GM19455 (cell line): ENCODE data around the gene PGS1.

Experiments
- ATAC-seq: cut with Tn5 transposase; IDR thresholded peaks from one replicate; pipeline ENCODE4 v1.9.1; 2021; ENCODE audit not compliant: unreplicated experiment

The PGS1 gene

GRCh38 chr17:78362671-78363070 is 15.8 kb upstream of the PGS1 start:
- no peak for ATAC-seq

GRCh38 chr17:78364436-78365281 is 13.8 kb upstream of the PGS1 start:
- no peak for ATAC-seq

DNA sequence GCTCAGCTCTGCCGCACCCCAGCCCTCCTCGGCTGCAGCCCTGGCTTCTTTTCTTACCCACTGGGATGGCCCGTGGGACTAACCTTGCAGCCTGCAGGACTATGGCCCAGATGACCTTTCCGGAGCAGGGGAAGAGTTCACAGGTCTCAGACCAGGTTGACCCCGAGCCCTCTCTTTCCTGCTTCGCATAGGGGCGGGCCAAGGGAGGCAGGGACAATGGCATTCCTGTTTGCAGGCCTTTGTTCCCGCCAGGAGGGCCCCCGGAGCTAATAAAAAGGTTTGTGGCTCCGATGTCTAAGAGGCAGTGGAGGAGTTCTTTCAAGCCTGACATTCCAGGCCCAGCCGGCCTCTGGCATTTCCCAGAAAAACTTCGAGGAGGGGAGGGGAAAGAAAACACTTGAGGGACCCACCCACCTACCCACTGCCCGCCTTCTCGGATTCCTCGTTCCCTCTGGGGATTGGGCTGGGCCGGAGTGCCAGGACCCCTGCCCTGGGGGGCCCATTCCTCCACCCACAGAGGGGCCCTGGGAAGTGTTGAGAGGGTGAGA is 12.8 kb upstream of the PGS1 start:
- ATAC-seq, result no peak

DNA sequence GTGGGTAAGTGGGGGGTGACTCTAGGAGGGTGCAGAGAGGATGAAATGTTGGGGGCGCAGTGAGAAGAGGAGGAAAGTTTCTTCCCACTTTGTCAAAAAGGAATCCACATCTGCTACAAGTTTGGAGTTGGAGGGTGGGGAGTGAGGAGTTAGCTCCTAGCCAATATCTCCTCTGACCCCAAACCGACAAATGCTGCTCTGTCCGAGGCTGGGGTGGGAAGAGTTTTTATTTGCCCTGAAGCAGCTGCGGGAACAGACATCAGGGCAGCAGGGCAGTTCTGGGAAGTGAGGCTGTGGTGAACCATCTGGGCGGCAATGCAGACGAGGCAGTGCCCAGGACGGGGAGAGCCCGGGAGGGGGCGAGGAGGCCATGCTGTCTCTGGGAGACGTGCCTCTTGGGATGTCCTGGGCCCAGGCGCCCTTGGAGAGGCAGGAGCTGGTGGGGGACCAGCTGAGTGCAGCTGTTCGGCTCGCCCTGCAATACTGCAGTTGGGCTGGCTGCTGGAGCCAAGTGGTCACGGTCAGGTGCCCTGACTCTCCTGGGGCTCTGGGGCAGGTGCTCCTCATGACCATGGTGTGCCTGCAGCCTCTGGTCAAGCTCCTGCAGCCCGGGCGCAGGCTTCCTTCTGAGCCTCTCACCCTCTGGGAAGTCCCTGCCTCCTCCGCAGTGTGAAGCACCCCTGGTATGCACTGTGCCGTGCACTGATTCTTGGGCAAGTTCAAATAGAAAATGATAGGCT is 12.2 kb upstream of the PGS1 start:
- no peak for ATAC-seq

GRCh38 chr17:78367193-78367592 is 11.3 kb upstream of the PGS1 start:
- no peak for ATAC-seq

GRCh38 chr17:78368348-78368747 is 10.1 kb upstream of the PGS1 start:
- no peak for ATAC-seq

GRCh38 chr17:78368854-78369495 is 9.5 kb upstream of the PGS1 start:
- ATAC-seq, result no peak

DNA sequence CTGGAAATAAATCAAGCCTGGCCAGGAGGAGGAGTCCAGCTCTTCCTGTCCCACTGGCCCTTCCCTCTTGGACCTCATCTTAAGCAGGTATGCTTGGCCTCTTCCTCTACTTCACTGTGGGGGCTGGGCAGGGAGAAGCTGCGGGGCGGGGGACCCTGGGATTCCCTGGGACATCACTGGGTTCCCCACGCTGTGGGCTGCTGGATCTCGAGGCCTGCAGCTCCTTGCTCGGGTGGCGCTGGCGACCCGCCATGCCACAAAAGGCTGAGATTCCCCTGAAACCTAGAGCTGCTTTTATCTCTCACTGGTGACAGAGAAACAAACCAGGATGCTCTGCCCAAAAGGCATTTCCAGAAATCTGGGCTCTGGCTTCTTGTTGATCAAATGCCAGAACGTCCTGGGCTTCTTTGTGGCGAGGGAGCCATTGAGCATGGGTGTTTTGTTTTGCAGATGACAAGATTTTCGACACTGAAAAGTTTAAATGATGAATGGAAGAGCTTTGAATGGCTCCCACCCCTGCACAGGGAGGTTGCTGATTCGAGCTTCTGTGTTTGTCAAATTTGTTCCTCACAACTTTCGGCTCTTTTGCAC is 8.6 kb upstream of the PGS1 start:
- no peak for ATAC-seq

GRCh38 chr17:78371056-78371455 is 7.4 kb upstream of the PGS1 start:
- ATAC-seq, result no peak

DNA sequence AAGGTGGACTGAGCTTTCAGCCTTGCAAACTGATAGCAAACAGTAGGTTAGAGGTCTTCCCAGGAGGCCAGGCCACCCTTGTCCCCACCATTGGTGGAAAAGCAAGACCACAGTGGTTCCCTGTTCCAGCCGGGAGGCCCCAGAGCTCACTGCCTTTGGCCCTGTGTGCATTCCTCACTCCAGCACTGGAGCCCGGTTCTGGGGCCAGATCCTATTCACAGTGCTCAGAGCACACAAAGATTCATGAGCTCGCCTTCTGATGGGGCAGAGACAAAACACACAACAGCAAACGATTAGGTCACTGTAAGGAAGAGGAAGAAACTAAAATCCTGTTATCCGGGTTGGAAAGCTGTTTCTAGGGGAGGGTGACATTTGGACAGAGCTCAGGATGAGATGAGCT is 5.6 kb upstream of the PGS1 start:
- ATAC-seq, result no peak

DNA sequence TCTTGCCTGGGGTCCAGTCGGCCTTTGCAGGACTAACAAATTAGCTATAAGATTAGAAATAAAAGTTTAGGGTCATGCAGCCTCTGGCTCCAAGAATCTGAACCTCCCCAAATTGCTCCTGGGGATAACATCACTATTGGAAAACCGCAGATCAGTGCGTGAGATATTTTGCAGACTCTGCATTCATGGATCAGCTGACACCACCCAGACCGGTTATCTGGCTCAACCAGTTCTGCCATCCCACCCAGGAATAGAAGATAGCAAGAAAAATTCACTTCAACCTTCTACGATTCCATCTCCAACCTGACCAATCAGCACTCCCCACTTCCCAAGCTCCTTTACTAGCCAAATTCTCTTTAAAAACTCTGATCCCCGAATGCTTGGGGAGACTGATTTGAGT is 4.3 kb upstream of the PGS1 start:
- ATAC-seq, result no peak

- no peak for ATAC-seq
Observed at GRCh38 chr17:78374631-78375274, 3.7 kb upstream of the PGS1 start.

DNA sequence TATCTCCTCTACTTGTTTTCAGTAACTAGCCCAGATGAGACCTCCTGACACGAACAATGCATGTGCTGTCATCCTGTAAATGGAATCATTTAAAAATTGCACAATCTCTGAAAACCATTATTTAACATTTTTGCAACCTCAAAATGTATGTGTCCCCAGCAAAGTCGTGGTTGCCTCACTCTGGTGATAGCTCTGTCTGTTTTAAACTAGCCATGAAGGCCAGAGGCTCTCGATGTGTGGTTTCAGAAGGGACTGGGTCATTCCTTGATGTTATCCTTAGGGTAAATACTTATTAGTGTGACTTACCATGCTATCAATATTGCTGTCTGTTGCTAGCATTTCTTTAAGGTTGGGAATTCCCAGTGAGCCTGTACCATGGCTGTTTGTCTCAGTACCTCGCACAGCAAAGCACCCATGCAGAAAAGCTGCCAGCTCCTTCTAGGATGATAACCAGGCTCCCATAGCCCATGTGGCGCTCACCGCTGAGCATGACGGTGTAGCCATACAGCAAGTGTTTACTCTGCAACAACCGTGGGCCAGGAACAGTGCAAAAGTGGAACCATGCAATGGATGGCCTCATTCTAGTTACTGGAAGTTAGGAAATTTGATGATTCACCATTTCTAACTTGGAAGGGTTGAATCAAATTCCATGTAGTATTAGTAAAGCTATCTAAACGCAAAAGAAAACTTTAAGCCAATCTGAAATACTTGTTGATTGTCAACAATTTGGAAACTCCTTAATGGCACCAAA is 2.9 kb upstream of the PGS1 start:
- ATAC-seq, result no peak

- ATAC-seq, result no peak
Observed at GRCh38 chr17:78376161-78376560, 2.3 kb upstream of the PGS1 start.

GRCh38 chr17:78377858-78378224 is 608 bp upstream of the PGS1 start:
- no peak for ATAC-seq

GRCh38 chr17:78379131-78379491 is 662 bp downstream of the PGS1 start:
- no peak for ATAC-seq

DNA sequence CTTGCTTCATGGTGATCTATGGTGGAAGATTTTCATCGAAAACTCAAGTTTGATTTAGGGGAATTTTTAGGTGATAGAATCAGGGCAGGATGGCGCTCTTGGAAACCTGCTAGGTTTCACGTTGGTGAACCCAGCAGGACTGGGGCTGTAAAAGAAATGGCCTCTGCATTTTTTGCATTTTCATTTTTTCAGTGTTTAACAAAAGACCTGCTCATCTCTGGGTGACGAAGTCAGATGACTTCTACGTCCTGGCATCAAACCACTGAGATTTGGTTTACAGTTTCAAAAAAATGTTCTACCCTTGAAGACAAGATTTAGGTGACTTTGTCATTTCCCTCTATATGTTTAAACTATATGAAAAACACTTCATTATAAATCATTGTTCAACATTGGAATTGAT is 1.9 kb downstream of the PGS1 start:
- no peak for ATAC-seq

DNA sequence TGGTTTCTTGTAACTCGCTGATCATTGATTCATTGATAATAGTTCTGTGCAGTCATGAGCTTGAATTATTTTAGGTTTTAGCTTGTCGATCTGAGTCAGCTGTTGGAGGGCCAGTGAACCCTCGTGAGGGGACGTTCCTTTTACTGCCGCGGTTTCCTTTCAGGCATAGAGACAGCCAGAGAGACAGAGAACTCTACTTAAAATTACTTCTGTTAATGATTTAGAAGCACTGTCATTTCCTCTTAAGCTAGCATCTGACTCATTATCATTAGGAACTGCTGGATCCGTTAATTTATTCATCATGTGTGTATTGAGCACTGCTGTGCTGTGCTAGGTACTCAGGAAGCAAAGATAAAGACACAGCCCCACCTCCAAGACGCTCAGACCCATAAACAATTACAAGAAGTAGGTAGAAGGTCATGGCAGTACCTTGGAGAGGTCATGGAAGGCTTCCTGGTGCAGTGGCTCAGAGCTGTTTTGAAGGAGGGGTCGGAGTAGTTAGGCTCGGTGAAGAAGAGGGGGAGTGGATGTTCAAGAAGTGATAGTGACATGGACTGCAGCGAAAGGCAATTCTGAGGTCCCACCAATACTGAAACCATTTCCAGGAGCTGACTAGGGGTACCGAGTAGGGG is 3.3 kb downstream of the PGS1 start:
- no peak for ATAC-seq

DNA sequence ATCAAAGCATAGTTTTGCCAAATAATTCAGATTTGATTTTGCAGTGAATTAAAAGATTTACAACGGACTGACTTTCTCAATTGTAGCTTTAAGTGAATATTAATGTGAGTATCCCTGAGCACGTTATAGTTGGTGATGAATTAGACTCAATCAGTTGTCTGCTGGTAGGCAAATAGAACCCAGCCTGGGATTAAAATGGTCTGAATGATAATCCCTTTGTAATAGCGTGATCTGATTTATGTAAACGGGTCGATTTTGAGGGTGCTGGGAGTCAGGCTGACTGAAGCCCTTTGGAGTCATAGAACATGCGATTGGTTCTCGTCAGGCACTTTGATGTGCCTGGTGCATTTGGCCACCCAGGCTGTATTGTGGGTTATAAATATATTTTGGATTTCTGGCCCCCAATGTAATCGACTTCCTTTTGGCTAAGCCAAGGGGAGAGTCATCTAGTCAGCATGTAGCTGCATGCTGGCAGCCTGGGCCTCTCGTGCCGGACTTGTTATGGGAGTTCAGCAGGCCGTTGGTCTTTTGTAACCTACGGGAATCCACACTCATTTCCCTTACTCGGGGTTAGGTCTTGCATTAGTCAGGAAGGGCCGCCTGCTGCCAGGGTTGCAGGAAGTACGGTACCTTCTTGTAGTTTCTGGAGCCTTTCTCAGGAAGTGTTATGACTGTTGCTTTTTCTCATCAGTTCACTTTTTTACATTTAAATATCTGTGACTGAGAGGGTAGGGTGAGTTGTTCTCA is 5.4 kb downstream of the PGS1 start:
- no peak for ATAC-seq
